Stimulated activated CD8-positive, alpha-beta memory T cell treated with anti-CD3 and anti-CD28 coated beads, Interleukin-12 subunit alpha, Interleukin-12 subunit beta, amount 100 ng/mL, for 1 hour (primary cell): Measurements from ENCODE around the gene CIT.
"Not testable (repeated sequence)": the region's sequence is repeated elsewhere in the genome, so short reads cannot be mapped to it uniquely, and the experiment has no call there.

Experiments used
- DNase-seq: peaks from one replicate; pipeline ENCODE4 v3.0.0-alpha.2; 2020; ENCODE audit warnings: low read depth

The CIT gene

DNA sequence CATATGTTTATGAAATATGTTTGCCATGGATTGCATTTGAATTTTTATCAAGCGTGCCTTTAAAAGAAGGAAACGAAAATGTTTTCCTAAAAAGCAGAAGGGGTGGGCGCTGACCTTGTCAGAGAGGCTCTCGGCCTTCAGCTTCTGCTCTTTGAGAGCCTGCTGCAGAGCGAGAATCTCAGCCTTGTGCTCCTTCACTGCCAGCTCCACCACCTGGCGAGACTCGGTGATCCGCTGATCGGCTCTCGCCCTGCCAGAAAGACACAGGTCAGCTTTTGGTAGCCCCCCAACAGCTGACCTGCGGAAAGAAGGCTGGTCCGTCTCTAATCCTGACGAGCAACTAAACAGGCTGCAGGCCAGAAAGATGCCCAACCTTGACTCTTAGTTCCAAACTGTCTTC lies 146.7 kb downstream of the CIT start:
- DNase-seq = no peak

DNA sequence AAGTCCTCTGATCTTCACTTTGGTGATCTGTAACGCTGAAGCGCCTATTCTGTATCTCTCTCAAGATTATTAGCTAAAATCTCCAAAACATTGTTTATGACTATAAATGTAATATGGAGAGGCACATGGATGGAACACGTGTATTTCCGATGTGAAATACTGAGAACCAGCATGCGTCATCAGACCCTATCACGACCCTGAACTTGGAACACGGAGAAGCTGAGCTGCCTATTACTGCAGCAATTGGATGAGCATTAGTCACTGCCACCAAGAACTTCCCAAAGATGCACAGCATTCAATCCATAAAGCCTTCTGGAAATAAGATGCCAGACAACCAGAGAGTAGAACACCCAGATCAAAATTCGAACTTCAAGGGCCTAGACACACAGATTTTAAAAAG lies 147.2 kb downstream of the CIT start:
- no peak for DNase-seq

DNA sequence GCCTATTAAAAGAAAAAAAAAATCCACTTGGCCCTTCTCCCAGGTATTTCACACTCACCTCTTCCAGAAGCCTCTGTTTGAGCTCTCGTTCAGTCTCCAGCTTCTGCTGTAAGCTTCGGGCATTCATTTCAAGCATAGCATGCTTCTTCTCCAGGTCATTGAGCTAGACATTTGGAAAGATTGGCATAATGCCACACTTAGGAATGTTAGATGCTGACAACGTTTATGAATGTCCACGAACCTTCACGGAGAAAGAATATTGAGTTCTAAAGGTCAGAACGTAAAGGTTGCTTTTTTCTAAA lies 148.7 kb downstream of the CIT start:
- no peak for DNase-seq

DNA sequence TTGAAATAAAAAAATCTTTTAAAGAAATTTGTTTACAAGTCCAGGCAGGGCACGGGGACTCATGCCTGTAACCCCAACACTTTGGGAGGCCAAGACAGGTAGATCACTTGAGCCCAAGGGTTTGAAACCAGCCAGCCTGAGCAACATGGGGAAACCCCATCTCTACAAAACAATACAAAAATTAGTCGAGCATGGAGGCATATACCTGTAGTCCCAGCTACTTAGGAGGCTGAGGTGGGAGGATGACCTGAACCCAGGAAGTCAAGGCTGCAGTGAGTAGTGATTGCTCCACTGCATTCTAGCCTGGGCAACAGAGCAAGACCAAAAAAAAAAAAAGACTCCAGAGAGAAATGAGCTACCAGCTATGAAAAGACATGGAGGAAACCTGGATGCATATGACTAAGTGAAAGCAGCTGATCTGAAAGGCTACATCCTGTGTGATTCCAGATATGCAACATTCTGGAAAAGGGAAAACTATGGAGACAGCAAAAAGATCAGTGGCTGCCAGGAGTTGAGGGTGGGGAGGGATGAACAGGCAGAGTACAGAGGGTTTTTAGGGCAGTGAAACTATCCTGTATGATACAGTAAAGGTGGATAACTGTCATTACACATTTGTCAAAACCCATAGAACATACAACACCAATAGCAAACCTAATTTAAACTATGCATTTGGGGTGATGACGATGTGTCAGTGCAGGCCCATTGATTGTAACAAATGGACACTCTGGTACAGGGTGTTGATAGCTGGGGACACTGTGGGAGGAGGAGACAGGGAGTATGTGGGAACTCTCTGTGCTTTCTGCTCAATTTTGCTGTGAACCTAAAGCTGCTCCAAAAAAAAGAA lies 149.3 kb downstream of the CIT start:
- no peak for DNase-seq

DNA sequence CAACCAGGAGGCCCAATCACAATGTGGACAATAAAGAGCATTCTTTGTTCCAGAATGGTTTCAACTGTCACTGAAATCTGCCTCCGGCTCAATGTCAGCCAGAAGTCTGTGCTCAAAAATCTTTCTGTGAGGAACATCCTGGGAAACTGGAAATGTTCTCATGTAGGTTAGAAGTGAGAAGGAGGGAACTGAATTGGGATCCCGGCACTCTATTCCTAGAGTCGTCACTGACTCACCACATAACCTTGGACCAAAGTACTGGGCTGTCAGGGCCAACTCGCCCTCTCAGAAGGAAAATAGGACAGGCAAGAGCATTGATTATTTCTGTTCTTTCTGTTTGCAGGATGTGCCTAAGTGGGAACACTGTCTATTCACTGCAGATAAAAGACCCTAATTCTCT lies 151.6 kb downstream of the CIT start:
- no peak for DNase-seq

DNA sequence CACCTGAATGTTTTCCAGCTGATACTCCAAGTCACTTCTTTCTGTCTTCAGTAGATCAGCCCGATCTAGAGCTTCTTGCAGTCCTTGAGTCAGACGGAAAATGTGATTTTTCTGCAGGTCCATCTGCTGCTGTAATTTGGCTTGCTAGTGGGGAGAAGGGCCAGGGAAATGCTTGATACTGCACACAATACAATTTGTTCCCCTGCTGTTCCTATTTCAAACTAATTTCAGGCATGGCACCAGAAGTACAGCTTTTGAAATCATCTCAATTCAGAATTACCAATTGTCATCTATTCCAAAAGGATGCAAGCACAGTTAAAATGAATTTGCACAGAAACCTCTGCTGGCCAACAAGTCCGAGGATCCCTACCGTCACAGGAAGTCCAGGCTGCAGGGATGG lies 155.8 kb downstream of the CIT start:
- DNase-seq = no peak

DNA sequence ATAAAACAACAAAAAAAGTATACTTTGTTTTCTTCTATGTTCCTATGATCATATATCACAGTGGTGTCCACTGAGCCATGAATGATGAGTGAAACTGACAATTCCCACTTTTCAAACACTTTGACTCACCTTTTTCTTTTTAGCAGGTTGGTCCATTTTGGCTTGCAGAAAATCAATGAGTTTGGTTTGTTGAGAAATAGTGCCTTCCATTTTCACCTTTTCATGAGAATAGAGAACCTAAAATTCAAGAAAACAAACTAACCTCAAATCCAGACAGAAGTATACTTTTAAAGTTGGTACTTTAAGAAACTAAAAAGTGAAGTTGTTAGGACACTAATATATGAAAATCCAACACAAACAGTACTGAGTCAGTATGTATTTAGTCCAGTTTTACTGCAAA lies 156.8 kb downstream of the CIT start:
- no peak for DNase-seq

DNA sequence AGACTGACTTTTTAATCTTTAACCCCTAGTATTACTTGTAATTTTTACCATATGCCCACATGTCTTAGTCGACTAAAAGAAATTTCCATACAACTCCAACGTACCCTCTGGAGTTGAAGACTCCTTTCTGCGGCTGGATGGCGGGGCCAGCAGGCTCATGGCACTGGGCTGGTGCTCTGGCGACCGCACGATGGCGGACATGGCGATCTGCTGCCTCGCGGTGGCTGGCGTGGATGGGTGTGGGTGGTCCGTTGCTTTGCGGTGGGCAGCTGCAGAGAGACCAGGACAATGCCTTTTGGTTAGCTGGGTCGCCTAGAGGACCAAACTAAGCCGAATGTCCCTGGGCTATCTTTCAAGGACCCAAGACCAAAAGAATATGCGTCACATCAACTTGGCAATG lies 159.0 kb downstream of the CIT start:
- no peak for DNase-seq

DNA sequence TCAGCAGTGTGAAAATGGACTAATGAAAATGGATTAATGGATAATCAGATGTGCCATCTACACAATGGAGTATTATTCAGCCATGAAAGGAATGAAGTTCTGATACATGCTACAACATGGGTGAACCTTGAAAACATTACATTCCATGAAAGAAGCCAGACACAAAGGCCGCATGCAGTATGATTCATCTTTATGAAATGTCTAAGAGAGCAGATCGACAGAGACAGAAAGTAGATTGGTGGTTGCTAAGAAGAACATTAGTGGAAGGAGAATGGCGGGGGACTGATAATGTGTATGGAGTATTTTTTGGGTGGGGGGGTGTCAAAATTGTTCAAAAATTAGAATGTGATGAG lies 161.9 kb downstream of the CIT start:
- no peak for DNase-seq

DNA sequence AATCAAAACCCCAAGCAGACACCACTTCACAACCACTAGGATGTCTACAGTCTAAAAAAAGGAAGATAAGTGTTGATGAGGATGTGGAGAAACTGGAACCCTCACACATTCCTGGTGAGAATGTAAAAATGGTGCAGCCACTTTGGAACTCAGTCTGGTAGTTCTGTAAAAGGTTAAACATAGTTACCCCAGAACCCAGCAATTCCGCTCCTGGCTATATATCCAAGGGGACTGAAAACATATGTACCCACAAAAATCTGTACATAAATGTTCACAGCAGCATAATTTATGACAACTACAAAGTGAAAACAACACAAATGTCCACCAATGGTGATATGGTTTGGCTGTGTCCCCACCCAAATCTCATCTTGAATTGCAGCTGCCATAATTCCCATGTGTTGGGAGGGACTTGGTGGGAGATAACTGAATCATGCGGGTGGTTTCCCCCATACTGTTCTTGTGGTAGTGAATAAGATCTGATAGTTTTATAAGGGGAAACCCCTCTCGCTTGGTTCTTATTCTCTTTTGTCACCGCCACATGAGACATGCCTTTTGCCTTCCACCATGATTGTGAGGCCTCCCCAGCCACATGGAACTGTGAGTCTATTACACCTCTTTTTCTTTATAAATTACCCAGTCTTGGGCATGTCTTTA lies 162.4 kb downstream of the CIT start:
- DNase-seq = no peak

DNA sequence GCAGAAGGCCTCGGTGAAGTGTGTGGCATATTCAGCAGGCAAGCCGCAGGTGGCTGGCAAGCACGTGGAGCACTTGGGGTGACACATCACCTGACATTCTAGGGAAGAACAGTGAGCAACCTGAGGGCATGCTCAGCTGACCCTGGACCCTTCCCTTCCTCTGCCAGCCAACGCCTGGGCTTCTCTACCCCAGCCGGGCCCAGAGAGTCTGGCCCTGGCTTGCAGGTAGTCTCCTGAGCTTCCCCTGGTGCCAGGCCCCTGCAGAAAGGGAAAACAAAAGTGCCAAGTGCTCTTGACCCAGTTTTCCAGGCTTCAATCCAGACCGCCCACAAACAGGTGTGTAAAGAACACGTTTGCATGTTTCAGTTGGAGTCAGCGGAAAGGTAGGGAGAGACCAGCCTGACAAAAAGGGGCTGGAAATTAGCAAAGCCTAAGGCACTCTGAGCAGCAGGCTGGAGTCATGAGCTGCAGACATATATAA lies 163.5 kb downstream of the CIT start:
- no peak for DNase-seq

DNA sequence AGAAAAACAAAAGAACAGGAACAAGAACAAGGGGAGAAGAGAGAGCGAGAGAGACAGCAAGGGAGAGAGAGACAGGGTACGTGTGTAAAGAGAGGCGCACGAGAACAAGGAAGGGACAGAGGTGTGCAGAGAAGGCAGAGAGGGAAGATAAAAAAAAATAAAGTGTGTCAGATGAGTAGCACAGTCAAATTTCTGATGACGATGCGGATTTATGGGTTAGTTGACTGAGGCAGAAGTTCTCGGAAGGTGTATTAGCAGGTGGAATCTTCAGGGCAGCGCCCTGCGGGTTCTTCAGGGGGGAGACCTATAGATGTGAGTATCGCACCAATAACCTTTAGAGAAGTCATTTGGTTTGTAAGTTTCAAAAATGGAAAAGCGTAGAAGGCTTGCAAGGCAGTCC lies 164.4 kb downstream of the CIT start:
- DNase-seq = no peak

DNA sequence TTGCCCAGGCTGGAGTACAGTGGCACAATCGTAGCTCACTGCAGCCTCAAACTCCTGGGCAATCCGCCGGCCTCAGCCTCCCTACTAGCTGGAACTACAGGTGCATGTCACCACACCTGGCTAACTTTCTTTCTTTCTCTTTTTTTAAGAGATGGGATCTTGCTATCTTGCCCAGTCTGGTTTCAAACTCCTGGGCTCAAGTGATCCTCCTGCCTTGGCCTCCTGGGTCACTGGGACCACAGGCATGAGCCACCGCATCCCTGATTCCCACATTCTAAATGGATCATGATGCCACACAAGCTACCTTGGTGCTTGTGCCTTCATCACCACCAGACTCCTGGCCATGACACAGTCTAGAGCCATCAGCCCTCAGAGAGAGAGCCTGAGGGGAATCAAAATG lies 165.4 kb downstream of the CIT start:
- DNase-seq = no peak

DNA sequence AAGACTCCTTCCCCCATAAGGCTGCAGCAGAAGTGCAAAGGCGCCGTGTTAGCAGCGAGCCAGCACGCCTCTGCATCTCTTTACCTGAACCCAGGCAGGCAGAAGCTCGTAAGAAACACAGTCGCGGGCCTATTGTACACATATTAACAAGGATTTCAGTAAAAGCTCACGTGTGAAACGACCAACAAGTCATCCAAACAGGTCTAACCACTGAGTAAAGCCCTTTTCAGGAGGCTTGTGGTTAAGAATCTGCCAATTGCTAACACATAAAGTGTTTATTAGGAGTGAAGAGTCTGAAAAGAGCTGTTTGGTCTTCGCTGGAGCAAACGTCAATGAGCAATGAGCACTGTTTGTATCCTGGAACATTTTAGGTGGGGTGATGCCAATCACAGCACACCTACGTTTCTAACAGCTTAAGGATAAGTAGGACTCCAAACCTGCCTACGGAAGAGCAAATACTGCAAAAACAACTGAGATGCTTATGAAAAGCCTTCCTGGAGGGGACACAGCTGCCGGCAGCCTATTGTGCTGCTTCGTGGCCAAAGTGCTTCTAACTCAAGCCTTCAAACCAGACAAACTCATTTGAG lies 166.1 kb downstream of the CIT start:
- no peak for DNase-seq

DNA sequence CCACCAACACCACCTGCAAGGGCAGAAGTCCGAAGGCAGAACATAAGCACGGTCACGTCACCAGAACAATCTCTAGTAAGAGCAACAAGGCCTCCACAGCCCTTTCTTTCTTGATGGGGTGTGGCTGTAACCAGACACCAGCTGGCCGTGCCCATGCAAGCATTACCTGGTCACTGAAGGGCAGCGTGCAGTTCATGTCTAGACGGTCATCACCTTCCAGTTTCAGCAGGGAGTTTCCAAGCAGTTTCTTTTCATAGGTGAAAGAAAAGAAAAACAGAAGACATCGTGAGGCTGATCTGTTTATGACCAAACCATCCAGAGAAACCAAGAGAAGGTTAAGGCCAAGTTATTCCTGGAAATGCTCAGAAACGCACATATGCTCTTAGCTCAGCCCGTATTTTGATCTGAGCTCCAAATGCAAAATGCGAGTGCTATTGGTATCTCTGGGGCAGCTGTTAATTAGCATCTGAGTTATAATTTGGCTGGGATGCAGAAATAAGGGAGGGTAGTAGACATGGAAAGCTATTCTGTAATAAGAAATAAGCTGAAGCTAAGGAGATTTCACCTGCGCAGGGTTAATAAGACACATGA lies 166.7 kb downstream of the CIT start:
- no peak for DNase-seq

DNA sequence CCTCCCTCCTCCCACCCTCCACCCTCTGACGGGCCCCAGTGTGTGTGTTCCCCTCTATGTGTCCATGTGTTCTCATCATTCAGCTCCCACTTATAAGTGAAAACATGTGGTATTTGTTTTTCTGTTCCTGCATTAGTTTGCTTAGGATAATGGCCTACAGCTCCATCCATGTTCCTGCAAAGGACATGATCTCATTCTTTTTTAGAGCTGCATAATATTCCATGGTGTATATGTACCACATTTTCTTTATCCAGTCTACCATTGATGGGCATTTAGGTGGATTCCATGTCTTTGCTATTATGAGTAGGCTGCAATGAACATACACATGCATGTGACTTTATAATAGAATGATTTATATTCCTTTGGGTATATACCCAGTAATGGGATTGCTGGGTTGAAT lies 170.7 kb downstream of the CIT start:
- not testable (repeated sequence) for DNase-seq

DNA sequence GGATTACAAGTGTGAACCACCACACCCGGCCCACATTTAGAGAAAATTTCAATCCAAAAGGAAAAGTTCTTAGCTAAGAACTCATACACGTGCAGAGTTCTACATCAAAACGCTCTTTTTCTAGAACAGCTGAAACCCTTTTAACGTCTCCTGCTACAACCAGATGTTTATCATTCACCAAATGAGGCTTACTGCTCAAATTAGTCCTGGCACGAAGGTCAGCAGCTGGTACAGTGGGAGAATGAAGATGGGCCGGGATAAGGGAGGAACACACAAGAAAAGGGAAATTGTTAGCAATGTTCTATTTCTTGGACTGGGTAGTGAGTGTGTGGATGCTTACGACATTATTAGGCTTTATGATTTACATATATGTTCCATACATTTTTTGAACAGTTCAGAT lies 171.9 kb downstream of the CIT start:
- DNase-seq = no peak

DNA sequence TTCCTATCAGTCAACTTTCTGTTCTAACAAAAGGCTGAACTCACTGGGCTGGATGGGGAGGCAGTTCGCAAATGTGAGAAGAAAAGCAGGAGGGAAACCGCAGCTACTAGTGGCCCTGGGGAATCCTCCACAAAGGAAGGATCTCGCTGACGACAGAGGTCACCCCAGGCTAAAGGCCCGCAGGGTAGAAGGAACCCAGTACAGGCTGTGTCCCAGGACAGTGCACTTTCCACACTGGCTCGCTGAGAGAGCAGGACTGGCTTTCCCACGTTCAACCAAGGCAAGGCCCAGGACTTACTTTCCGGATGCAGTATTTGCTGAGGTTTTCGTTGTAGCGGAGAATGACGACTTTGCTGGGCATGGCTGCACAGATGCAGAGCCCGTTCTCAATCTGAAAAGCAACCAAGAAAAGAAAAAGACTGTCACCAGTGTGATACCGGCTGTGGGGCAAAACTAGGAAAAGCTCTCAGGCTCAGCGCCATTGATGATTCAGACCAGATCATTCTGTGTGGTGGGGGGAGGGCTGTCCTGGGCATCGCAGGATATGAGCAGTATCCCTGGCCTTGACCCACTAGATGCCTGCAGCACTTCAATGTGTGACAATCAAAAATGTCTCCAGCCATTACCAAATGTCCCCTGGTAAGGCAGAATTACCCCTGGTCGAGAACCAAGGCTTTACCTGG lies 172.9 kb downstream of the CIT start:
- DNase-seq = no peak

DNA sequence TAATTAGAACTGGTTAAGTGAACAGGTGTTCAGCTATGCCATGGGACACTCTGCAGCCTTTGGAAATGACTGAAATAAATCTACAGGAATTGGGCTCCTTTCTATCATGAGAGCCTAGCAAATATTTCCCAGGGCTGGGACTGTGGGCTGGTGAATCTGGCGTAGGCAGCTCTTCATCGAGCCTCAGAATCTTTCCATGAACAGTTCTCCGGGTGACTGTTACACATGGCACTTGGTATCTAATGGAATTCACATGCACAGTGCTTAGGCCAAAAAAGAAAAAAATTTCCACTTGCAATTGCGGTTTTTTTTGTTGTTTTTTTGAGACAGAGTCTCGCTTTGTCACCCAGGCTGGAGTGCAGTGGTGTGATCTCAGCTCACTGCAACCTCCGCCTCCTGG lies 177.0 kb downstream of the CIT start:
- DNase-seq = no peak

DNA sequence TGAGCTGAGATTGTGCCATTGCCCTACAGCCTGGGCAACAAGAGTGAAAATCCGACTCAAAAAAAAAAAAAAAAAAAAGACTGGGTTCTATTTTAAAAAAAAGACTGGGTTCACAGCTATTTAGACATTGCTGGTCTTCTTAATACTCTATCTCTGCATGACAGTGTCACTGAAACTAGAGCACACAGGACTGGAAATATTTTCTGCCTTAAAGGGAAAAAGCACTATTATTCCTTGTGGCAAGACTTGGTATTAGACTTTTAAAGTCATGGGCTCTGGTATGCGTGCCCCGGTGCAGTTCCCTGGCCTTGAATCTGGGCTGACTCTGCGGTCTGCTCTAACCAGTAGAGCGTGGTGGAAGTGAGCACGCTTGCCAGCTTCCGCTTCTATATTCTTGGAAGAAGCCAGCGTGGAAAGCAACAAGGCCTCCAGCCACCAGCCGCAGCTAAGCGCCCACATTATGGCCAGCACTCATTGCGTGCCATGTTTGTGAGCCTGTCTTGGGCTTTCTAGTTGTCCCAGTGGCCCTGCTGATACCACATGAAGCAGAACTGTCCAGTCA lies 177.8 kb downstream of the CIT start:
- no peak for DNase-seq

DNA sequence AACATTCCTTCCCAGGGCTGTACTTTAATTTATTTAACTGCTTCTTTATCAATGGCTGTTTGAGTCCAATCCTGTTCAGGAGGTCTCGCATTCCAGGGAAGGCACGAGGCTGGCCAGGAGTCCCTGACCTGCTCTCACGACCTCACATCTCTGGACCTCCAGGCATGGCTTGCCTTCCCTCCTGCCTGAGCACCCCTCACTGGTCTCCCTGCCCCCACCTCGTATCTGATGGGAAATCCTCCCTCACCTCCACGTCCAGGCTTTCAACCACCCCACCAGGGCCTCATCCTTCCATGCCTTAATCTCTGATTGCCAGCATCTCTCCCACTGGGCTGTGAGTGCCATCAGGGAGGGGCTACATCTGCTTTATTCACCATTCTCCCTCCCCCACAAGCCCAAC lies 180.2 kb downstream of the CIT start:
- no peak for DNase-seq

DNA sequence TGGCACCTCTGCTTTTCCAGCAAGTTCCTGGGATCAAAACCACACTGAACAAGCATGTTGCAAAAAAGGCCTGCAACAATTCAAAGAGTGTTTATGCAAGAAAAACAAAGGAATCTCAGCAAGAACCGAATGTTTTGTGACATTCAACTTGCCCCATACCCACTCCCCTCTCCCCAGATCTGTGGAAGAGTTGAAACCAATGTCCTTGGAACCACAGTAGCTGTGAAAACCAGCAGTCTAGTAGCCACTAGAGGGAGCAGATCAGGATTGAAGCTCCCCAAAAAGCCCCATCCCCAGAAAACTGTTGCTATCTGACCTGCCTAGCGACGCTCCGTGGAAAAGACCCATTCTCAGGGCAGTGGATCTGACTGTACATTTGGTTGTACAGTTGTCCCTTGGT lies 182.1 kb downstream of the CIT start:
- no peak for DNase-seq
